Neural crest cell (in vitro differentiated cells): Measurements from ENCODE around the gene ARHGEF10L. TPM values are rescaled to one million over a fixed set of nuclear protein-coding genes. Genes with fewer than 3 reads are reported as not detected.

Experiments
- DNase-seq: peaks from one replicate; pipeline ENCODE4 v3.0.0; 2021; ENCODE audit warnings: low read depth, mixed read lengths, low spot score
- H3K27ac Mint-ChIP-seq: one replicate; pipeline ENCODE4 v1.8.0; 2021; ENCODE audit warnings: mild to moderate bottlenecking, mixed read lengths; ENCODE audit not compliant: unreplicated experiment
- H3K27me3 Mint-ChIP-seq: 2 replicates; pipeline ENCODE4 v1.8.0; 2021; ENCODE audit warnings: low read depth, mild to moderate bottlenecking, mixed read lengths
- H3K36me3 Mint-ChIP-seq: 2 replicates; pipeline ENCODE4 v1.8.0; 2021; ENCODE audit warnings: low read depth, mild to moderate bottlenecking, mixed read lengths
- H3K4me1 Mint-ChIP-seq: 2 replicates; pipeline ENCODE4 v1.8.0; 2021; ENCODE audit warnings: mixed read lengths
- H3K4me3 Mint-ChIP-seq: one replicate; pipeline ENCODE4 v1.8.0; 2021; ENCODE audit warnings: mild to moderate bottlenecking, mixed read lengths
- H3K9me3 Mint-ChIP-seq: 2 replicates; pipeline ENCODE4 v1.8.0; 2021; ENCODE audit warnings: mixed read lengths
- total RNA-seq: library from RNA; stranded (reverse); gene quantifications from 2 replicates; pipeline ENCODE4 v1.2.1, GENCODE V29; 2021
- TF ChIP-seq, protein P1 (sequence below): fragments of 200-600 bp; sonication (generic); conservative IDR thresholded peaks from 2 replicates; pipeline ENCODE4 v1.5.0; 2021; ENCODE audit warnings: antibody characterized with exemption, mild to moderate bottlenecking

ARHGEF10L gene
- total RNA-seq, 1 donor from 2014 or later = 22.2 TPM

DNA sequence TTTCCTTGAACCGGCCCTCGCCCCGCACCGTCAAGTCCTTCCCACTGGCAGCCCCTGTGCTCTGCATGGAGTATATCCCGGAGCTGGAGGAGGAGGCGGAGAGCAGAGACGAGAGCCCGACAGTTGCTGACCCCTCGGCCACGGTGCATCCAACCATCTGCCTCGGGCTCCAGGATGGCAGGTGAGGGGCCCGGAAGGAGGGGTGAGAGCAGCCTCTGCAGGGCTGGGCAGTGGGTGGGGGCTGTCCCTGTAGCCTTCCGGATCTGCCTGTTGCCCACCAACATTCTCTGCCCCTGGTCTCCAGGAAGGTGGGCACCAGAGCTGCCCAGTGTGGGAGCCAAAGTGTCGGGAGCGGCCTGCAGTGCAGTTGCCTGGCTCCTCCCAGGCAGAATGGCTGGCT lies 116.4 kb downstream of the ARHGEF10L start:
- peaks cover 9% of the 10 kb centered on the region for H3K4me1 Mint-ChIP-seq
- TF ChIP-seq, protein P1, sequence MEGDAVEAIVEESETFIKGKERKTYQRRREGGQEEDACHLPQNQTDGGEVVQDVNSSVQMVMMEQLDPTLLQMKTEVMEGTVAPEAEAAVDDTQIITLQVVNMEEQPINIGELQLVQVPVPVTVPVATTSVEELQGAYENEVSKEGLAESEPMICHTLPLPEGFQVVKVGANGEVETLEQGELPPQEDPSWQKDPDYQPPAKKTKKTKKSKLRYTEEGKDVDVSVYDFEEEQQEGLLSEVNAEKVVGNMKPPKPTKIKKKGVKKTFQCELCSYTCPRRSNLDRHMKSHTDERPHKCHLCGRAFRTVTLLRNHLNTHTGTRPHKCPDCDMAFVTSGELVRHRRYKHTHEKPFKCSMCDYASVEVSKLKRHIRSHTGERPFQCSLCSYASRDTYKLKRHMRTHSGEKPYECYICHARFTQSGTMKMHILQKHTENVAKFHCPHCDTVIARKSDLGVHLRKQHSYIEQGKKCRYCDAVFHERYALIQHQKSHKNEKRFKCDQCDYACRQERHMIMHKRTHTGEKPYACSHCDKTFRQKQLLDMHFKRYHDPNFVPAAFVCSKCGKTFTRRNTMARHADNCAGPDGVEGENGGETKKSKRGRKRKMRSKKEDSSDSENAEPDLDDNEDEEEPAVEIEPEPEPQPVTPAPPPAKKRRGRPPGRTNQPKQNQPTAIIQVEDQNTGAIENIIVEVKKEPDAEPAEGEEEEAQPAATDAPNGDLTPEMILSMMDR = no peak
- no peak overlapping the region for H3K4me3 Mint-ChIP-seq

DNA sequence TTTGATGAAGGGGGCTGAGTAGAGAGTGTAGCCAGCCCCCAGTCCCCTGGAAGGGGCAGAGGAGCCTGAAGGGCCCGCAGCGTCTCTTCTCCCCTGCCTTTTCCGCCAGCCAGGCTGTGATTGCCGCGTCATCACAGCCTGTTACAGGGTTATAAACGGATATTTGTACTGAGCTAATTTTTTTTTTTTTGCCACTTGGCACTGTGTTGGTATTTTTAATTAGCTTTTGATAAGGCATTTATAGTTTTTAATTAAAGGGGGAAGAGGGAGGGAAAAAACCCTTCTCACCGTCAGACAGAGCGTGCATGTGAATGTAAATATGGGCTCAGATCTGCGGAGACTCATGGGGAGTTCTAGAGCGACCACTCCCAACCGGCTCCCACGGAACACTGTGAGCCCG lies 117.9 kb downstream of the ARHGEF10L start:
- Mint-ChIP-seq H3K4me3 (no peak overlapping the region), H3K4me1 (peaks cover 9% of the 10 kb centered on the region), H3K36me3 (no peaks in the 10 kb centered on the region), H3K27ac (no peak overlapping the region), H3K9me3 (no peaks in the 10 kb centered on the region), H3K27me3 (no peaks in the 10 kb centered on the region)
- DNase-seq = no peak
- TF ChIP-seq, protein P1 = no peak

More for the DNA sequence above, 116.4 kb downstream of the ARHGEF10L start:
- no peak overlapping the region for H3K27ac Mint-ChIP-seq
- no peak for DNase-seq
- H3K27me3 Mint-ChIP-seq = no peaks in the 10 kb centered on the region
- no peaks in the 10 kb centered on the region for H3K36me3 Mint-ChIP-seq
- no peaks in the 10 kb centered on the region for H3K9me3 Mint-ChIP-seq

DNA sequence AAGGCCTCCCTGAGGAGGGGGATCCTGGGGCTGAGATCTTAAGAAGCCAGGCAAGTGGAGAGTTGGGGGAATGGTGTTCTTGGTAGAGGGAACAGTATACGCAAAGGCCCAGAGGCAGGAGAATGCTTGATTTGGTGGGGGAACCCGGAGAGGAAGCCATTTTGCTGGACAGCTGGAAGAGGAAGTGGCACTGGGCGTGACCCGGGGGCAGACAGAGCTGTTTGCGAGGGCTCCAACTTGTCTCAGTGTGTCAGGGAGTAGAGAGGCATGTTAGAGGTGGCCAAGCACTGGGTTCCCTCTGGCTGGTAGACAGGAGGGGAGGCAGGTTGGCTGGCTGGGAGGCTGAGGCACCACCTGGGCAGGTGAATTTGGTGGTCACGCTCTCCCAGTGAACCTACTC lies 119.3 kb downstream of the ARHGEF10L start:
- H3K27me3 Mint-ChIP-seq = no peaks in the 10 kb centered on the region
- TF ChIP-seq, protein P1 = no peak
- H3K4me3 Mint-ChIP-seq = no peak overlapping the region
- DNase-seq = no peak
- H3K27ac Mint-ChIP-seq = peak overlapping the region; percentile 53
- H3K4me1 Mint-ChIP-seq = peaks cover 5% of the 10 kb centered on the region
- H3K9me3 Mint-ChIP-seq = no peaks in the 10 kb centered on the region
- H3K36me3 Mint-ChIP-seq = no peaks in the 10 kb centered on the region

DNA sequence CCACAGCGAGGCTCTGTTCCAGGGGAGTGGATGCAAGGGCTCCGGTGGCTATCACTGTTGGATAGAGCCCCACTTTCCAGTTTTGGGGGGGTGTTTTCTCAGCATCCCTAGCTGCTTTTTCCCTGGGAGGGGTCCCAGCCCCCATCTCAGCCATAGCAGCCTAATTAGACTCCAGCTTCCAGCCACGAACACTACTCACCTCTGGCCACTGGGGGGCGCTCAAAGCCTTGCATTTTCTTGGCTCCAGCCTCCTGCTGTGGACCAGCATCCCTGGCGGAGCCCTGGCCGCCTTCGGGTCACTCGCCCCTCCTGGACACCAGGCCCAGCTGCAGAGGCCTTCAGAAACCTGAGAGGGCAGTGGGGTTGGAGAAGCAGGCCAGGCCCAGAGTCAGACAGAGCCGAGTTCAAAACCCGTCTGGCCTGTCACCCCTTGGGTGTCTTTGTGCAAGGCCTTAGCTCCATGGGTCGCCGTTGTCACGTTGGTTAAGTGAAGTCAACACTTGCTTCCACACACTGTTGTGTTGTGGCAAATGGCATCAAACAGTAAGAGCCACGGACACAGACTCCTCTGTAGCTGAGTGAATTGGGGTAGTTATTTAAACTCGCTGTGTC lies 122.2 kb downstream of the ARHGEF10L start:
- Mint-ChIP-seq H3K9me3 (no peaks in the 10 kb centered on the region), H3K4me1 (no peaks in the 10 kb centered on the region), H3K4me3 (no peak overlapping the region), H3K36me3 (peaks cover 3% of the 10 kb centered on the region), H3K27me3 (no peaks in the 10 kb centered on the region), H3K27ac (peak overlapping the region; percentile 13)
- peak; percentile 87 for DNase-seq
- TF ChIP-seq, protein P1 = peak; percentile 89

DNA sequence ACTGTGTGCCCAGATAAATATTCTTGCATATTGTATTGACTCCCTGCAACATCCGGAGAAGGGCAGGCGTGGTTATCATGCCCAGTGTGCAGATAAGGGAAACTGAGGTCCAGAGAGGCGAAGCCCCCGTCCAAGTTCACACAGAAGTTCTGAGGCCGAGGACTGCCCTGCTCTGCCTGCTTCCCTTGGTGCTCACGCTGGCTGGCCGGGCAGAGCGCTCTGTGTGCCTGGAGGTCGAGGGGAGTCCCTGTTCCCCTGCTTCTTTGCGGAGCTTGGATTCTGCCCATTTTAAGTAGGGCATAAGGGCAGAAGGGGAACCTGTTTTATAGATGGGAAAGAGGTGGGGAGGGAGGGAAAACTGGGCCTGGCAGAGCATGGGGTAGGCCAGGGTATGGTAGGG lies 122.8 kb downstream of the ARHGEF10L start:
- Mint-ChIP-seq H3K27ac (no peak overlapping the region), H3K4me1 (no peaks in the 10 kb centered on the region), H3K27me3 (no peaks in the 10 kb centered on the region), H3K36me3 (peaks cover 3% of the 10 kb centered on the region), H3K4me3 (no peak overlapping the region), H3K9me3 (no peaks in the 10 kb centered on the region)
- TF ChIP-seq, protein P1 = no peak
- no peak for DNase-seq
